Transverse colon (tissue), 3 donors: ENCODE data around the gene ACER3.

ENCODE experiments used
- POLR2A ChIP-seq: fragments of 450-650 bp; IDR thresholded peaks from one replicate; pipeline ENCODE4 v1.6.1; 2016; ENCODE audit warnings: antibody characterized with exemption, mild to moderate bottlenecking, moderate library complexity
- TF ChIP-seq, protein P1 (sequence below), 5 experiments: fragments of 200-600 bp in 3 of 5; fragments of 450-650 bp in 2 of 5; sonication (generic) in 3 of 5; IDR thresholded peaks; 1 replicate in 2 of 5; 2 replicates in 3 of 5; pipeline ENCODE4 v1.5.1; 2016 to 2017; ENCODE audit warnings: antibody characterized with exemption in 5 of 5, inconsistent platforms in 3 of 5, mild to moderate bottlenecking in 2 of 5, moderate library complexity in 1 of 5

GRCh38 chr11:76841923-76842452, 18.7 kb upstream of the ACER3 start:
- TF ChIP-seq, protein P1, sequence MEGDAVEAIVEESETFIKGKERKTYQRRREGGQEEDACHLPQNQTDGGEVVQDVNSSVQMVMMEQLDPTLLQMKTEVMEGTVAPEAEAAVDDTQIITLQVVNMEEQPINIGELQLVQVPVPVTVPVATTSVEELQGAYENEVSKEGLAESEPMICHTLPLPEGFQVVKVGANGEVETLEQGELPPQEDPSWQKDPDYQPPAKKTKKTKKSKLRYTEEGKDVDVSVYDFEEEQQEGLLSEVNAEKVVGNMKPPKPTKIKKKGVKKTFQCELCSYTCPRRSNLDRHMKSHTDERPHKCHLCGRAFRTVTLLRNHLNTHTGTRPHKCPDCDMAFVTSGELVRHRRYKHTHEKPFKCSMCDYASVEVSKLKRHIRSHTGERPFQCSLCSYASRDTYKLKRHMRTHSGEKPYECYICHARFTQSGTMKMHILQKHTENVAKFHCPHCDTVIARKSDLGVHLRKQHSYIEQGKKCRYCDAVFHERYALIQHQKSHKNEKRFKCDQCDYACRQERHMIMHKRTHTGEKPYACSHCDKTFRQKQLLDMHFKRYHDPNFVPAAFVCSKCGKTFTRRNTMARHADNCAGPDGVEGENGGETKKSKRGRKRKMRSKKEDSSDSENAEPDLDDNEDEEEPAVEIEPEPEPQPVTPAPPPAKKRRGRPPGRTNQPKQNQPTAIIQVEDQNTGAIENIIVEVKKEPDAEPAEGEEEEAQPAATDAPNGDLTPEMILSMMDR (IDR thresholded peaks at IDR 0.05): no peak
- no peak for TF ChIP-seq POLR2A
